Progenitor cell of endocrine pancreas (in vitro differentiated cells): Measurements from ENCODE around the gene MAML3. TPM values are rescaled to one million over a fixed set of nuclear protein-coding genes. Genes with fewer than 3 reads are reported as not detected.

Experiments
- DNase-seq: peaks from one replicate; pipeline ENCODE4 v3.0.0; 2021; ENCODE audit warnings: low spot score; ENCODE audit not compliant: unreplicated experiment
- H3K27ac Mint-ChIP-seq: 2 replicates; pipeline ENCODE4 v1.8.0; 2021; ENCODE audit warnings: mild to moderate bottlenecking, moderate library complexity, mixed read lengths
- H3K27me3 Mint-ChIP-seq: 2 replicates; pipeline ENCODE4 v1.8.0; 2021; ENCODE audit warnings: mixed read lengths
- H3K36me3 Mint-ChIP-seq: 2 replicates; pipeline ENCODE4 v1.8.0; 2022; ENCODE audit warnings: mixed read lengths; ENCODE audit not compliant: insufficient read depth
- H3K4me1 Mint-ChIP-seq: 2 replicates; pipeline ENCODE4 v1.8.0; 2021; ENCODE audit warnings: low read depth, mixed read lengths
- H3K4me3 Mint-ChIP-seq: 2 replicates; pipeline ENCODE4 v1.8.0; 2021; ENCODE audit warnings: low read depth, mild to moderate bottlenecking, moderate library complexity, mixed read lengths
- H3K9me3 Mint-ChIP-seq: 2 replicates; pipeline ENCODE4 v1.8.0; 2021; ENCODE audit warnings: low read depth, mixed read lengths
- total RNA-seq: library from RNA; stranded (reverse); gene quantifications from 2 replicates; pipeline ENCODE4 v1.2.1, GENCODE V29; 2021
- TF ChIP-seq, protein P1 (sequence below): fragments of 200-600 bp; sonication (generic); IDR thresholded peaks from one replicate; pipeline ENCODE4 v1.5.0; 2021; ENCODE audit warnings: antibody characterized with exemption, mild to moderate bottlenecking; ENCODE audit not compliant: unreplicated experiment

Gene MAML3
- total RNA-seq, 1 donor from 2014 or later: 48.5 TPM

DNA sequence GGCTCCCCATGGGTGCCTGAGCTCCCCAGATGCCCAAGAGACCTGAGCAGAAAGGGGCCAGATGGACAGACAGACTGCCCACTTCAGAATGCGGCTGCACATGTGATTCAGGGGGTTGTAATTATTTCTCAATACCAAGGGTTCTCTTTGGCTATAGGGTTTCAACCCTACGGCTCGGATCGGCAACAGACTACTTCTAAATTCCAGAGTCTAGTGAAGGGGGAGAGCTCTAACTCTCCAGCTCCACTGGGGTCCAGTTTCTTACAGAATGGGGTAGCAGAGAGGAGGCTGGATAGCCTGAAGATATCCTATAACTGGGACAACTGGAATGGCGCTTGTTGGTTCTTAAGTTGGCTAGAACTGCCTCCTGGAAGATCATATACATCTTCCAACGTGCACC lies 352.1 kb downstream of the MAML3 start:
- TF ChIP-seq, protein P1, sequence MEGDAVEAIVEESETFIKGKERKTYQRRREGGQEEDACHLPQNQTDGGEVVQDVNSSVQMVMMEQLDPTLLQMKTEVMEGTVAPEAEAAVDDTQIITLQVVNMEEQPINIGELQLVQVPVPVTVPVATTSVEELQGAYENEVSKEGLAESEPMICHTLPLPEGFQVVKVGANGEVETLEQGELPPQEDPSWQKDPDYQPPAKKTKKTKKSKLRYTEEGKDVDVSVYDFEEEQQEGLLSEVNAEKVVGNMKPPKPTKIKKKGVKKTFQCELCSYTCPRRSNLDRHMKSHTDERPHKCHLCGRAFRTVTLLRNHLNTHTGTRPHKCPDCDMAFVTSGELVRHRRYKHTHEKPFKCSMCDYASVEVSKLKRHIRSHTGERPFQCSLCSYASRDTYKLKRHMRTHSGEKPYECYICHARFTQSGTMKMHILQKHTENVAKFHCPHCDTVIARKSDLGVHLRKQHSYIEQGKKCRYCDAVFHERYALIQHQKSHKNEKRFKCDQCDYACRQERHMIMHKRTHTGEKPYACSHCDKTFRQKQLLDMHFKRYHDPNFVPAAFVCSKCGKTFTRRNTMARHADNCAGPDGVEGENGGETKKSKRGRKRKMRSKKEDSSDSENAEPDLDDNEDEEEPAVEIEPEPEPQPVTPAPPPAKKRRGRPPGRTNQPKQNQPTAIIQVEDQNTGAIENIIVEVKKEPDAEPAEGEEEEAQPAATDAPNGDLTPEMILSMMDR: no peak
- Mint-ChIP-seq H3K36me3 (no peaks in the 10 kb centered on the region), H3K9me3 (no peaks in the 10 kb centered on the region), H3K4me1 (peaks cover 39% of the 10 kb centered on the region), H3K27ac (no peak overlapping the region), H3K27me3 (no peaks in the 10 kb centered on the region), H3K4me3 (no peak overlapping the region)
- DNase-seq: no peak

DNA sequence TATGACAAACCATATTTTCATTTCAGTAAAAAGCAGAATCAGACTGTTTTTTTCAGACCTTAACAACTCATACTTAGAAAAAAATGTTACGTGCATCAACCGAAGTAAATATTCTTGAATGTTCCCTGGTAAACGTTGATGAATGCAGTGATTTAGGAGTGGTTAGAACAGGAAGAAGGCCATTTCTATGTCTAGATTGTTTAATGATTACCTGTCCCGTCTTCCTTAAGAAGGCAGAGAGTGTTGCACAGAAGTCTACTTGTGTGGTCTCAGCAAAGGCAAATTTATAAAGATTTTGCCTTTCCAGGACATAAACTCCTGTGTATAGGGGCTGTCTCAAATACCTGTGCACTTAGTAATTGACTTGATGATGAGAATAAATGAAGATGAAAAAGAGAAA lies 353.9 kb downstream of the MAML3 start:
- no peaks in the 10 kb centered on the region for H3K36me3 Mint-ChIP-seq
- H3K9me3 Mint-ChIP-seq: peaks cover 2% of the 10 kb centered on the region
- peaks cover 38% of the 10 kb centered on the region for H3K4me1 Mint-ChIP-seq
- H3K27me3 Mint-ChIP-seq: no peaks in the 10 kb centered on the region
- TF ChIP-seq, protein P1: no peak
- DNase-seq: no peak
- H3K27ac Mint-ChIP-seq: peak overlapping the region; percentile 46
- no peak overlapping the region for H3K4me3 Mint-ChIP-seq

DNA sequence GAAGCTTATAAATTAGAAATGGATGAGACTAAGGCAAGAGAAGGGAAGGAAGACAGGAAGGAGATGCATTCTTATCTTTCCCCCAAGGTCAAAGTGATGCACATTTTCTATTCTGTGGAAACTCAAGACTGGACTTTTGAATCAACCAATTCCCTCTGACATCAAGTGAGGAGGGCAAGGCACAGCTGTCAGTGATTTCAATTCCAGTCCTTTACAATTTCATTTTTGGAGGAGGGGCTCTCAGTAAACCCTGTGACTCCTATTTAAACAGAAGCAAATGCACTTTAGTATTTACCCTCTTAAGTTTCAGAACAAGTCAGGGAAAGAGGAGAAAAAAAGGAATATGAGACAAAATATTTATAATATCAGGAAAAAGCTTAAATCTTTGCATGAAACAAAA lies 354.4 kb downstream of the MAML3 start:
- Mint-ChIP-seq H3K27ac (no peak overlapping the region), H3K4me1 (peaks cover 38% of the 10 kb centered on the region), H3K36me3 (no peaks in the 10 kb centered on the region), H3K9me3 (peaks cover 2% of the 10 kb centered on the region), H3K27me3 (no peaks in the 10 kb centered on the region), H3K4me3 (no peak overlapping the region)
- DNase-seq: no peak
- TF ChIP-seq, protein P1: no peak

DNA sequence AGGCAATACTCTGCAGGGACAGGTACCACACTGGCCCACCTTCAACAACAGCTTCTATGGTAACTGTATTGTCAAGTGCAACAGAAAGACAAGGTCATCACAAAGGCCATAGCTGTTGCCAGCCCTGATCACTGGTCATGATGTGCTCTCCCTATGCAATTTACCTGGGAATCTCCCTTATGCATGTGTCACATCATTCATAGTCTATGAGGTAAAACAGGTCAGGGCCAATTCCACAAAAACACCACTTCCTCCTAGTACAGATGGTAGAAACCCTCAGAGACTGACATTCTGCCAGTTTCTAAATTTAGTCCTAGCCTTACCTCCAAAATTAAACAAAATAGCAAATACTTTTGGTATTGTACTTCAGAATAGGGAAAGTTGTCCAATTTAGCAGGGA lies 355.5 kb downstream of the MAML3 start:
- Mint-ChIP-seq H3K4me1 (peaks cover 35% of the 10 kb centered on the region), H3K36me3 (peaks cover 2% of the 10 kb centered on the region), H3K27ac (no peak overlapping the region), H3K27me3 (no peaks in the 10 kb centered on the region), H3K9me3 (peaks cover 2% of the 10 kb centered on the region), H3K4me3 (no peak overlapping the region)
- no peak for DNase-seq
- TF ChIP-seq, protein P1: no peak

DNA sequence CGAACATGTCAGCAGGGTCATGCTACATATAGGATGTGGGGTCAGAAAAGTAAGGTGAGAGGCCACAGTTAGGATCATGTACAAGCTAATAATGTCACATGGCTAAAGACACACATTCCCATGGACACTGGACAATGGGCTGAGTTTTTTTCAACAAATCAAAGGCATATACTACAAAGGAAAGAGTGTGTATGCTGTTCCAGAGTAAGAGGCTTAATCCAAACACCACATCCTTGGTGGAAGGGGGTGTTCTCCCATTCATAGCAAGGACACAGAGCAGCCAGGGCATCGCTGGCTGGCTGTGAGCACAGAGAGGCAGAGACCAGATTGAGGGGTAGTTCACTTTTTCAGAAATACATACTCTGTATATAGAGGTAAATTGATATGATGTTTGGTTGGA lies 356.7 kb downstream of the MAML3 start:
- no peak overlapping the region for H3K27ac Mint-ChIP-seq
- peaks cover 5% of the 10 kb centered on the region for H3K36me3 Mint-ChIP-seq
- peaks cover 2% of the 10 kb centered on the region for H3K9me3 Mint-ChIP-seq
- no peak overlapping the region for H3K4me3 Mint-ChIP-seq
- no peak for DNase-seq
- H3K4me1 Mint-ChIP-seq: peaks cover 32% of the 10 kb centered on the region
- TF ChIP-seq, protein P1: no peak
- no peaks in the 10 kb centered on the region for H3K27me3 Mint-ChIP-seq
